OCI-M2 (cell line): Measurements from ENCODE around the gene NKX6-2.

Experiments used
- DNase-seq: peaks from one replicate; lab custom pipeline; 2025; ENCODE audit not compliant: unreplicated experiment; lab: John Stamatoyannopoulos, UW

NKX6-2 gene

DNA sequence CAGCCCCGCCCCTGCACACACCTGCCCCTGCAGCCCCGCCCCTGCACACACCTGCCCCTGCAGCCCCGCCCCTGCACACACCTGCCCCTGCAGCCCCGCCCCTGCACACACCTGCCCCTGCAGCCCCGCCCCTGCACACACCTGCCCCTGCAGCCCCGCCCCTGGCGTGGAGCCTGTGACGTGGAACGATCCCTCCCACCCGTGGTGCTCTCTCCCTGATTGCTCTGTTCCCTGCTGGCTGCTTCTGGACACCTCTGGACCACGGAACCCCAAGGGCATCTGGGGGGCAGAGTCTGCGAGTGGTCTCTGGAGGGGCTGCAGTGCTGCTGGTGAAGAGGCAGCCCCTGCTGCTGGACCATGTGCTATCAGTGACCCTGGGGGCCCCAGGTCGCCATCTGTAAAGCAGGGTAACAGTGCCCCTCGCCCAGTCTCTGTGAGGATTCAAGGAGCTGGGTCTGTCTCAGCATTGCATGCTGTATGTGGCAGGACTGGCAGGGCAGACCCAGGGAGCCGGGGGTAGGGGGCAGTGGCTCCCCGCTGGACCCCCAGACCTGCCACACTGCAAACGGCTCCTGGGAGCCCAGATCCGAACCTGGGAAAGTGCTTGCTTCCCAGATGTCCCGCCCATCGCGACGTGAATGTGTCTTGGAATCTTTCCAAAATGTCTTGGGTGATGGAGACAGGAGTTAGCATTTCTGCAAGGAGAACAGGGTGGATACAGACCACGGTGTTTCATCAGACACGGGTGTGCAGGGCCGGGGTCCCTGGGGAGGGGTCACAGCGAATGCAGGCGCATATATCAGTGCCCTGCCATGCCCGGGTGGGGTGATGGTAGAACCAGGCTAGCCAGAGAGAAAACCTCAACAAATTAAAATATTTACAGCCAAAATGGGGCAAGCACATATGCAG is 27.9 kb upstream of the NKX6-2 start:
- no peak for DNase-seq

DNA sequence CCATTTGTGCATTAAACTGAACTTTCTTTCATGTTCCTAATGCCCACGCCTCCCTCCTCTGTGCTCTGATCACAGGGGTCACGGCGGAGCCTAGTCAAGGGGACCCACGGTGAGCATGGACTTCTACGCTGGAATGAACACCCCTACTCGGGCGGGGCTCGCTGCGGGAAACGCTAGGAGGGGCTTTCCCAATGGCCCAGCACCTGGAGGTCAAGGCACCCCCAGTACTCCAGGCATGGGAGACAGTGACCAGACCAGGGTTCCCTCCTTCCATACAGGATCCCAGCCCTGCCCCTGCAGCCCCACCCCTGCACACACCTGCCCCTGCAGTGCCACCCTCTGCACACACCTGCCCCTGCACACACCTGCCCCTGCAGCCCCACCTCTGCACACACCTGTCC is 27.1 kb upstream of the NKX6-2 start:
- DNase-seq = no peak

DNA sequence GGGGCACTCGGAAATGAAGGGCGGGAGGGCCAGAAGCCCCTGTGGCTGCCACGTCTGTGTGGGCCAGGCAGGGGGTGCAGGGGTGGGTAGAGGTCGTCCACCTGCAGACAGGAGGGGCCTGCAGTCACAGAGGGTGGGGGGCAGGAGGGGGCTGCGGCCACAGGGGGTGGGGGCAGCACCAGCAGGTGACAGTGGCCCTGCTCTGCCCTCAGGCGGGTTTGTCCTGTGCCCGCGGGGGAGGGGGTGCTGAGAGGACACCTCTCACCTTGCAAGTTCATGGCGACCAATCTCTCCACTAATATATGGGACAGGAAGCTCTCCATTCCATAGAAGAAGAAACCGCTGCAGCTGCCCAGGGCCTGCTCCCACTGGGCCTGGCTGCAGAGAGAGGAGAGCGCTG is 26.6 kb upstream of the NKX6-2 start:
- no peak for DNase-seq

DNA sequence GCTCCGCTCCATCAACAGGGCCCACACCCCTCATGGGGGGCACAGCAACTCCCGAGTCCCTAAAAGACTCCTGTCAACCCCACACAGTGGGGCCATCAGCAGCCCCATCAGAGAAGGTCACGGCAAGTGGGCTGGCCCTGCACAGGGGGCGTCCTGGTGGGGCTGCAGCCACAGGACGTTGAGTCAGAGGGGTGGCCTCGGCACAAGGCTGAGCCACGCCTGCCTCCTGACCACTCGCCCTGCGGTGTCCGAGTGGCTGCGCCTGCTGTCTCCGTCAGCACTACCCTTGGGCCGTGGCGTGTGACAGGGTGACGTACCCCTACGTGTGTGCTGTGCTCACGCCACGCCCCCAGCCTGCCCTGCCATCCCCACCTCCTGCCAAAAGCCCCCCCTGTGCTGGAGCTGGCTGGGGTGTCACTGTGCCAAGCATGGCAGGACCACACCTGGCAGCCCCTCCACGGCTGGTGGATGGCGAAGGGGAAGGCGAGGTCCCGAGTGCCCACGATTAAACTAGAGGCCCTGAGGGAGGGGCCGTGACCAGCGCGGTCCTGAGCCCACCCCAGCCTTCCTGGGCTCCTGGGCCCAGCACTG is 26.0 kb upstream of the NKX6-2 start:
- DNase-seq = no peak

DNA sequence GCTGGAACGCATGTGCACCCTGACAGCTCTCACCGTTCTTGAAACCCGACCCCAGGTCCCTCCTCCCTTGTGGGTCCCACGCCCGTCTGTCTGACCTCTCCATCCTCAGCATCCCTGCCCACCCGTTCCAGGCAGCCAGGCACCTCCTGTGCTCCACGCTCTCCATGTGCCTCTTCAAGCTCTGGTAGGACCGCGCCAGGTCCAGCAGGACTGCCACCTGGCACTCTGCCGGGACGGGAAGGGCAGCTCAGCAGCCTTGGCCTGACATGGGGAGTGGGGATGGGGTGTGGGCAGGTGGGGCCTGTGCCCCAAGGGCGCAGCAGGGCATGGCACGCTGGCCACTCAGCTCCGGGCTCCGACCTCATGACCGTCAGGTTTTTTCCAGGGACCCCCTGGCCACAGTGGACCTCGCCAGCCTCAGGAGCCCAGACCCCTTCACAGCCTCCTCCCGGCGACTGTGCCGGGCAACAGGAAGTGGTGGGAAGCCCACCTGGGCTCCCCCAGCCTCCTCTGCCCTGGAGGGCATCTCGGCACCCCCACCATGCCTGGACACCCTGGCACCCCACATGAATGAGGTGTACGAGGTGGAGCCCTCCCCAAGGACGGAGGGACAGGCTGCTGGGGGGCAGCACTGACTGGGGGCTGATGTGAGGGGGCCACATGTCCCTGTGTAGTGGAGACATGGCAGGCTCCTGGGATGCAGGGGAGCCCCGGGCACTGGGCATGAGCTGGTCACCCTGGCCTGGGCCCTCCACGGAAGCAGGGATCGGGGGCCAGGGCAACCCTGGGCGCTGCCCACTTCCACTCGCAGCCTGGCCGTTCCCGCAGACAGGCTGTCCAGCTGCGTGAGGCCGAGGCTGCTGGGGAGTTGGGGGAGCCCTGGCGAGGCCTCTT is 25.1 kb upstream of the NKX6-2 start:
- DNase-seq = no peak

DNA sequence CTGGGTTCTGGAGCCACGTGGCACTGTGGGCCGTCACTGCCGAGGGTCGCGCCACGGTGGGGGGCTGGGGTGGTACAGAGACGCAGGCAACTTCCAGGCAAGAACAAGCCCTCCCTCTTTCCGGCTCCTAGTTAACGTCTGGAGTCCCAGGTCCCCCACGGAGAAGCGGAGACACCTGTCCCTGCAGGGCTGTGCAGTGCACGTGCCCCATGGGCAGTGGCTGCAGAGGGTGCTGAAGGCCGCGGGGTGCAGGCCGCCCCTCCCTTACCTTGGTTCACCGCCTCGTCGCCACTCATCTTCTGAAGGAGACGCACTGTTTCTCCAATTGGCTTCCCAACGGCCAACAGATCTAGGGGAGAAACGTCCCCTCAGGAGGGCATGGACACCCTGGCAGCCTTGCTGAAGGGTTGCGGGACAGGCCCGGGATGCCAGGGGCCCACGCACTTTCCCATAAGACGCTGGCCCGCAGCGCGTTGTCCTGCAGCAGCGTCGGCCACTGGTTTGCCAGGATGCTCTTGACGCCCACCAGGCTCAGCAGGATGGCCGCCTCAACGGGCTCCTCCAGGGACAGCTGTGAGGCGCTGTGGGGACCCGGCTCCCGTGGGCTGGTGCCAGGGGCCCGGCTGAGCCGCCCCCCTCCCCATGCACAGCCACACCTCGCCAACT is 24.3 kb upstream of the NKX6-2 start:
- no peak for DNase-seq

DNA sequence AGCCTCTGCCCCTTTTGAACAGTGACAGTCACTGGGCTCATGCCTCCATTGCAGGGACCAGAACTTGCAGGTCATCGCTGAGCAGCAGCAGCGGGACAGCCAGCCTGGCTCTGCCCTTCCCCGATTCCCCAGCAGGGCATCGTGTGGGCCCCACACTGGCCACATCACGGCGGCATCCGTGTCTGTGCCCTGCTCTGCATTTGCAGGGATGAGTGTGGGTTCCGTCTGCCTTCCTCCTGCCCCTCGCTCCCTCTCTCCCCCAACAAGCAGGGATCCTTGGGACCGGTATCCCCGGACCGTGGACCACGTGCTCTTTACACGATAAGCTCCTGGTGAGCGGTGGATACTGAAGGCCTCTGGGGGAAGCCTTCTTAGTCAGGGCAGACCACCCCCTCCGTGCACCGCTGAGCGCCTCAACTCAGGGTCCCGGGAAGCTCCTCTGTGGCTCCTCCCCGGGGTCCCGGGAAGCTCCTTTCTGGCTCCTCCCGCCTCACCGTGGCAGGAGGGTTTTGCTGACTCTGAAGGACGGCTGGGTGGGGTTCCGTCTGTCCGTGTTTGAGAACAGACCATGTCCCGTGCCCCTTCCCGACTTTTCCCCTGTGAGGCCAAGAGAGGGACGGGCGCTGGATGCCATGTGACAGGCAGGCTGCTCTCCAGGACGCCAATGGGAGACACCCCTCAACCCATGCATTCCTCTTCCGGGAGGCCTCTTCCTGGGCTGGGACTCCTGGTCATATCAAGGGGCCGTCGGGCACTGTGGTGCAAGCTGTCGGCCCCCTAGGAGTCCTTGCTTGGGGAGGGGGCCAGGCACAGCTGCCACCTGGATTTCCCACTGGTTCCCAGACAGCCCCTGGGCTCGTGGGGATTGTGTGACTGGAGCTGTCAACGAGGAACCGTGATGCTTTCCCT is 23.5 kb upstream of the NKX6-2 start:
- DNase-seq = no peak

DNA sequence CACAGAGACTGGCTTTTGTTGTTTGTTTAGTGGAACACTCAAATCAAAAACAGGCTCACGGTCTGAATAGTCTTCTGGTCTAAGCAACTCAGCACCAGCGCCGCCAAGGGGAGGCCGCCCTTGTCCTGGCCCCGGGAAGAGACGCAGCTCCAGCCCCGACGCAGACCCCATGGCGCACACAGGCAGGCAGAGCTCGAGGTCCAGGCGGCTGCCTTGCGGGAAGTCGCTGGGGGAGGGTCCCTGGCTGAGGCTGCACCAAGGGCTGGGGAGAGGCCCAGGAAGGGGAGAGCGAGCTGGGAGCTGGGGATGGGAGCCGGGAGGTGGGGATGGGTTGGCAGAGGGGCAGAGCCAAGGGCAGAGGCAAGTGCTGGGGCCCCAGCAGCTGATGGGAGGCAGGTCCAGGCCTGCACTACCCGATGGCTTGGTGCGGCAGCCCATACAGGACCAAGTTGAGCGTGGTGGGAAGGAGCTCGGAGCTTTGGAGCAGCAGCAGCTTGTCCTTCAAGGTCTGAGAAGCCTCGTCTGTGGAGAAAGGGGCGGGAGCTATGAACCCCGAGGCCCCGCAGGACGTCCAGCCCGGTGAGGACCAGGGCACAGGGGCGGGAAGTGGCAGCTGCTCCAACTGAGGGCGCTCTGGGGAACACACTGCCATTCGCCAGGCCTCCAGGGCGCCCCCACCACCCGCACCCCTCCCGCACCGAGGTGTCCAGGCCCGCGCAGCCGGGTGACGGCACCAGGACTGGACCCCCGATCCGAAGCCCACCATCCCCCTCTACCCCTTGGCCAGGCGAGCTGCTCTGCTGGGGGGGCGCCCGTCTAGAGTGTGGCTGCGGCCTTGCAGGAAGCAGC is 22.7 kb upstream of the NKX6-2 start:
- no peak for DNase-seq

DNA sequence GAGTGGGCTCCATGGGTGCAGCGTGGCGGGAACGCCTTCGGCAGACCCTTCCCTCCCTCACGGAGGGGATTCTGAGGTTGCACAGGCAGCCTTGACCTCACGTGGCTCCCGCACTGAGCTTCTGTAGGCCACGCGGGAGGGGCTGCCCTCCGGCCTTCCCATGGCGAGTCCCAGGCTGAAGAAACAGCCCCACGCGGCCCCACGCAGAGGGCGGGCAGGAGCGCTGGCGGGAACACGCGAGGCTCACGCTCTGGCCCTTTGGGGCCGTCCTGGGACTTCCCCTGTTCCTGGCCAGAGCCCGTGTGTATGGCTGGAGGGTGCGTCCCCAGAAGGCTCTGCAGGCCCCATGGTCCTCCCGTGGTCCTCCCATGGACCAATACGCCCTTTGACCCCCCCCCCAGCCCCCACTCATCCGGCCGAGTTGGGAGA is 21.7 kb upstream of the NKX6-2 start:
- DNase-seq = no peak

DNA sequence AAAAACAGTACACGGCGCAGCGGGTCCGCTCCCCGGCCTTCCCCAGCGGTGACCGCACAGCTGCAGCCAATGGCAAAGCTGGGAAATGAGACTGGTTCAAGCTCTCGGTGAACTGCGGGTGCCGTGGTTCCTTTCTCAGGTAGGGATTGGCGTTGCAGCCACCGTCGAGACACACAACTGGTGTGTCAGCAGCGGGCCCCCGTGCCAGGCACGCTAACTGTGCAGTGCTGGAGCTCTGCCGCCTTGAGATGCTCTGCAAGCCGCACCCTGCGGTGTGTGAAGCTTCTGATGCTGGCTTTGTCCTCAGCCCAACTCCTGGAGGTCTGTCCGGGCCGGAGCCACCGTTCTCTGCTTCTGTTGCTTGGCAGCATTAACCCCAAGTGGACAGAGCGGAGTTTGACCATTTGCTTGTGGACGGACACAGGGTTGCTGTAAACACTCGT is 20.6 kb upstream of the NKX6-2 start:
- no peak for DNase-seq

DNA sequence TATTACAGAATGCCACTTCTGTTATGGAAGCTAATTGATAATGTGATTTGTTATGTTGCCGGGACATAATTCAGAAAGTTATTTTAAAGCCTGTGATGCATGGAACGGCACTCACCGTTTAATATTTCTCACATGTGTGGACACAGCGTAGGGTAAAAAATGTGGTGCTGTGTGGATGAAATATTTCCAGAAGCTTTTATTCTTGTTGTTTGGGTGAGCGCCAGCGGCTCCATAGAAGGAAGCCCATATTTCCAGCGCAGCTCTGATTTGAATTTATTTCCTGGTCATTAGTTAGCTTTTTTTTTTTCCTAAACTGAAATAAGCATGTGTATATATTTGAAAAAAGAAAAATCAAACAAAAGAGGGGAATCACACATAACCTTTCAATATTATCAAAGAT is 20.2 kb upstream of the NKX6-2 start:
- no peak for DNase-seq

DNA sequence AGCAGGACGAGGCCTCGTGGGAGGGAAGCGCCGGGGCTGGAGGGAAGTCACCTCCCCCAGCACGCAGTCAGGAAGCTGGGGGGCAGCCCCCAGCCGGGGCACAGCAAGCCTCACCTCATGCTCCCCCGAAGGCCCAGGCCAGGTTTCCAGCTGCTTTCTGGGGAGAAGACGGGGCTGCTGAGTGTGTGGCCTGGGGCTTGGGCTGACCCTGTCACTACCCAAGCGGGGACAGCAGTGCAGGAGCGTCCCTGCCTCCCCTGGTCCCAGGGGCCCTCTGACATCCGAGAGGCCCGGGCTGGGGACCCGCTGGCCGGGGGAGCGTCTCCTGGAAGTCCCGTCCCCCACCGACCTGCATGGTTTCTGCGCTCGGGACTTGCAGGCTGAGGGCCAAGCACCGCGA is 19.7 kb upstream of the NKX6-2 start:
- no peak for DNase-seq

DNA sequence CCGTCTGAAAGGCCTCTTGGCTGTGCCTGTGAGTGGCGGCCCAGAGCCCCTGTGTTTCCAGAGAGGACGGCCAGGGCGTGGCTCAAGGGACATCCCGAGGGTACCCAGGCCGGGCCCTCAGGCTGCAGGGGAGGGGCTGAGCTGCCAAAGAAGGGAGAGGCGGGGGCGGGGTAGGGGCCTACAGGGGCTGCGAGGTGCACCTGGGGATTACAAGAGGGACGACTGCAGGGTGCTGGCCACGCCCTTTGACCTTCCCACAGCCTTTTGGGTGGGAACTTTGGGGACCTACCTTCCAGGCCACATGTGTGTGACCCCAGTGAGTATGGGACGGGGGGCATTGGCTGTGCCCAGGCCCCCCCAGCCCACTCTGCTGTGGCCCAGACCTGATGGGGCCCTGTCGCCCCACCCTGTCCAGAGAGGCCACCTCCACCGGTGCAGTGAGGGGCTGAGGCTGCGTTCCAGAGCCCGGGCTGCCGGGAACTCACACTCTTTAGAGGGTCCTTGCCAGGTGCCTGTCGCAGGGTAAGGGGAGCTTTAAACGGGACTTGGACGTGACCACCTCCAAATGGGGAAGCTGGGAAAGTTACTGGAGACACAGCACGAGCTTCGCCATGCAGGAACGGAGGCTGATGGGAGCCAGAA is 19.0 kb upstream of the NKX6-2 start:
- no peak for DNase-seq

DNA sequence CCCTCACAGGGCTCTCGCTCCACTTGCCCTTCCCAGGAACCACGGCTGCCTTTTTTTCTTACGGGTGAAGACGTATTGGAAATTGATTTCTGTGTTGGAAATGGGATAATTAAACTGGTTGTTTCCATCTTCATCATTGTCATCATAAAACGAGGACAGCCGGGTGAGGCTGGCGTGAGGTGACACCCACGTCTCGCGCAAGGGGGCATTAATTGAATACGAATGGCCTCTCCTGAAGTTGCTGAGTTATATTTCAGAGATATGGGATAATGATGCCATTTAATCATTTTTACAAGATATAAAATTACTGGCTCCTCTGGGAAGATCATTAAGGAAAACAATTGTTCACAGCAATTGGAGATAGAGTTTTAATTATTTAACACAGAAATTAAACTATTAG is 18.3 kb upstream of the NKX6-2 start:
- no peak for DNase-seq

DNA sequence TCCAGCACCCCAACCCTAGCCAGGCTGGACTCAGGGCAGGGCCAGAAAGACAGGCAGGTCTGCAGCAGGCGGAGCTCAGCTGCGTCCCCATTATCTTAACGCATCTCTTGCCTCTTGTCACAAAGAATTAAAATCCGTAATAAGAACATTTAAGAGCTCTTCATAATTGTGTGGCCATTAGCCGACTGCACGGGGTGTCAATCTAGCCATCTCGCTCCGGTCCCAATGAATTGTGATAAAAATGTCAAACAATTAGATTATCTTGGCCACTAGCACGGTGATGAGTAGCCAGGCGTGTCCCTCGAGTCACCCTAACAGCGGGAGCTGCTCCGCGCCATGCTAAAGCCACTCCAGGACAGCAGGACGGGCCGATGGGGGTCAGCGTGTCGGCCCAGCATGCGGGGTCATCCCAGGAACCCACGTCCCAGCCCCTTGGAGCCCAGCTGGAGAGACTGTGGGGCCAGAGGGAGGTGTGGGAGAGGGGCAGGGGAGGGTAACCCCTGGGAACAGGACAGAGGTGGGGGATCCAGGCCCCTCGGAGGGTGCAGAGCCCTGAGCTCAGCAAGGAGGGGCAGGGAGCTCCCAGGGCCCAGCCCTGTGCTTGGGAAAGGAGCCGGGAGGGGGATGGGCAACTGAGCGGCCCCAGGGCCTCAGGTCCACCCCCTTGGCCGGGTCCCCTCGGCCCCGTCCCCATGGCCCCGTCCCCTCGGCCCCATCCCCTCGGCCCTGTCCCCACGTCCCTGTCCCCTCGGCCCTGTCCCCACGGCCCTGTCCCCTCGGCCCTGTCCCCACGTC is 17.7 kb upstream of the NKX6-2 start:
- no peak for DNase-seq

DNA sequence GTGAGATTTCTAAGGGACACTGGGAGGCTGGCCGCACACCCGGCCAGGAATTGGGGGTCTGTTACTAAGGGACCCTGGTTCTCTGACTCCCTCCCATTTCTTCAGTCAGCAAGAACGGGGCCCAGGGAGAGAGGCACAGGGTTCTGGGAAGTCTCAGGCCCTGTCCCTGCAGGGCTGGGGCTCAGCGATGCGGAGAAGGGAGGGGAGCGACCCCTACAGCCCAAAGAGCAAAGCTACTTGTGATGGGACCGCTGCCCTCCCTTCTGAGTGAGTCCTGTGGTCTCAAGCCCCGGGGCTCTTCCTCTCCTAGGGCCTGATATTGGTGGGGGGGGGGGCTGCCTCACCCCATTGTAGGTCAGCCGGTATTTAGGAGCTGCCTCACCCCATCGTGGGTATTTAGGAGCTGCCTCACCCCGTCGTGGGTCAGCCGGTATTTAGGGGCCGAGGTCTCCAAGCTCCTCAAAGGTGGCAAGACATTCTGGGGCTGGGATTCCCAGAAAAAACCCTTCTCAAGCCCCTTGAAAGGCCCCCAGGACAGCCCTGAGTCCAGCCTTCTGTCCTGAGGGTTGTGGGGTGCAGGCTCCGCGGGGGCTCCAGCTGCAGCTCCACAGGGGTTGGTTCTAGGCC is 16.9 kb upstream of the NKX6-2 start:
- DNase-seq = no peak

DNA sequence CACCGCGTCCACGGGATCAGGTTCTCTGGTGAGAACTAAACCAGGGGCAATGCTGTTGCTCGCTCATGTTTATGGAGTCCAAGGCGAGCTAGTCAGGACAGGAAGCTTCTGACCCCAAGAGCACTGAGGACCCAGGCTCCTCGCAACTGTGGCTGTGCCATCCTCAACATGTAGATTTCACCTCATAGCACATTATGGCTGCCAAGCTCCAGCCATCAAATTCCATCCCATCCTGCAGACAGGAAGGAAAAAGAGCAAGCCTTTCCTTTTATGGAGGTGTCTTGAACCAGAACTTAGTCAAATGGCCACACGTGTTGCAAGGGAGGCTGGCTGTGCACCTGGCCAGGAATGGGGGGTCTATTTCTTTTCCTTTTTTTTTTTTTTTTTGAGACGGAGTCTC is 16.1 kb upstream of the NKX6-2 start:
- no peak for DNase-seq
